ENCODE results near the gene ATP2B2.

Gene ATP2B2

GRCh38 chr3:10358309-10358980 lies 146.9 kb downstream of the ATP2B2 start:
- DNase-seq (ENCODE audit: low read depth) = no peak

- no peak for DNase-seq (ENCODE audit: low read depth)
Observed at GRCh38 chr3:10357592-10358308, 147.6 kb downstream of the ATP2B2 start.

- DNase-seq (ENCODE audit: low read depth) = no peak
Observed at GRCh38 chr3:10357095-10357494, 148.3 kb downstream of the ATP2B2 start.

GRCh38 chr3:10356461-10356981 lies 148.9 kb downstream of the ATP2B2 start:
- DNase-seq (ENCODE audit: low read depth) = no peak

- no peak for DNase-seq (ENCODE audit: low read depth)
Observed at GRCh38 chr3:10354361-10355015, 150.9 kb downstream of the ATP2B2 start.

- DNase-seq (ENCODE audit: low read depth) = no peak
Observed at GRCh38 chr3:10353661-10354360, 151.6 kb downstream of the ATP2B2 start.

GRCh38 chr3:10353160-10353559 lies 152.2 kb downstream of the ATP2B2 start:
- no peak for DNase-seq (ENCODE audit: low read depth)

- no peak for DNase-seq (ENCODE audit: low read depth)
Observed at GRCh38 chr3:10352146-10352911, 153.1 kb downstream of the ATP2B2 start.

- DNase-seq (ENCODE audit: low read depth) = no peak
Observed at GRCh38 chr3:10351013-10351735, 154.2 kb downstream of the ATP2B2 start.

GRCh38 chr3:10350324-10350985 lies 154.9 kb downstream of the ATP2B2 start:
- no peak for DNase-seq (ENCODE audit: low read depth)

- no peak for DNase-seq (ENCODE audit: low read depth)
Observed at GRCh38 chr3:10349801-10350200, 155.6 kb downstream of the ATP2B2 start.

GRCh38 chr3:10348404-10348721 lies 157.0 kb downstream of the ATP2B2 start:
- DNase-seq (ENCODE audit: low read depth) = no peak

- no peak for DNase-seq (ENCODE audit: low read depth)
Observed at GRCh38 chr3:10347648-10348403, 157.6 kb downstream of the ATP2B2 start.

- DNase-seq (ENCODE audit: low read depth) = no peak
Observed at GRCh38 chr3:10345911-10346310, 159.5 kb downstream of the ATP2B2 start.

- no peak for DNase-seq (ENCODE audit: low read depth)
Observed at GRCh38 chr3:10344944-10345575, 160.3 kb downstream of the ATP2B2 start.

GRCh38 chr3:10344147-10344943 lies 161.0 kb downstream of the ATP2B2 start:
- no peak for DNase-seq (ENCODE audit: low read depth)

- DNase-seq (ENCODE audit: low read depth) = no peak
Observed at GRCh38 chr3:10343526-10343925, 161.9 kb downstream of the ATP2B2 start.

- DNase-seq (ENCODE audit: low read depth) = no peak
Observed at GRCh38 chr3:10342781-10343180, 162.6 kb downstream of the ATP2B2 start.
